ENCODE results near the gene OR5K4. TPM values are rescaled to one million over a fixed set of nuclear protein-coding genes. Genes with fewer than 3 reads are reported as not detected.

OR5K4 gene
- polyA plus RNA-seq, 1 experiment: not detected

DNA sequence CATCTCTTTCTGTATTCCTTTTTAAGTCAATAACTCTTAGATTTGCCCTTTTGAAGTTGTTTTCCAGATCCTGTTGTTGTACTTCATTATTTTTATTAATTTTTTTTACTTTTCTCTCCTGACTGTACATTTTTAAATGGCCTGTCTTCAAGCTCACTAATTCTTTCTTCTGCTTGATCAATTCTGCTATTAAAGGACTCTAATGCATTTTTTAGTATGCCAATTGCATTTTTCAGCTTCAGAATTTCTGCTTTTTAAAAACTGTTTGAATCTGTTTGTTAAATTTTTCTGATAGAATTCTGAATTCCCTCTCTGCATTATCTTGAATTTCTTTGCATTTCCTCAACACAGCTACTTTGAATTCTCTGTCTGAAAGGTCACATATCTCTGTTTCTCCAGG, 5.6 kb downstream of the OR5K4 start:
- ChIA-PET POLR2A (no interaction called here), CTCF (no interaction called here)
- Histone ChIP-seq H3K4me3 (ENCODE audit: low read depth, low read length) (no peak overlapping the region), H3K36me3 (ENCODE audit: control insufficient read depth, insufficient read depth, low read length) (no peaks in the 10 kb centered on the region), H3K27me3 (ENCODE audit: control insufficient read depth, insufficient read depth, low read length) (no peaks in the 10 kb centered on the region)
- DNase-seq (ENCODE audit: low read depth): no peak
- TF ChIP-seq, protein P1, sequence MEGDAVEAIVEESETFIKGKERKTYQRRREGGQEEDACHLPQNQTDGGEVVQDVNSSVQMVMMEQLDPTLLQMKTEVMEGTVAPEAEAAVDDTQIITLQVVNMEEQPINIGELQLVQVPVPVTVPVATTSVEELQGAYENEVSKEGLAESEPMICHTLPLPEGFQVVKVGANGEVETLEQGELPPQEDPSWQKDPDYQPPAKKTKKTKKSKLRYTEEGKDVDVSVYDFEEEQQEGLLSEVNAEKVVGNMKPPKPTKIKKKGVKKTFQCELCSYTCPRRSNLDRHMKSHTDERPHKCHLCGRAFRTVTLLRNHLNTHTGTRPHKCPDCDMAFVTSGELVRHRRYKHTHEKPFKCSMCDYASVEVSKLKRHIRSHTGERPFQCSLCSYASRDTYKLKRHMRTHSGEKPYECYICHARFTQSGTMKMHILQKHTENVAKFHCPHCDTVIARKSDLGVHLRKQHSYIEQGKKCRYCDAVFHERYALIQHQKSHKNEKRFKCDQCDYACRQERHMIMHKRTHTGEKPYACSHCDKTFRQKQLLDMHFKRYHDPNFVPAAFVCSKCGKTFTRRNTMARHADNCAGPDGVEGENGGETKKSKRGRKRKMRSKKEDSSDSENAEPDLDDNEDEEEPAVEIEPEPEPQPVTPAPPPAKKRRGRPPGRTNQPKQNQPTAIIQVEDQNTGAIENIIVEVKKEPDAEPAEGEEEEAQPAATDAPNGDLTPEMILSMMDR (IDR thresholded peaks at IDR 0.05; ENCODE audit: insufficient read depth, low read depth, low read length): no peak

DNA sequence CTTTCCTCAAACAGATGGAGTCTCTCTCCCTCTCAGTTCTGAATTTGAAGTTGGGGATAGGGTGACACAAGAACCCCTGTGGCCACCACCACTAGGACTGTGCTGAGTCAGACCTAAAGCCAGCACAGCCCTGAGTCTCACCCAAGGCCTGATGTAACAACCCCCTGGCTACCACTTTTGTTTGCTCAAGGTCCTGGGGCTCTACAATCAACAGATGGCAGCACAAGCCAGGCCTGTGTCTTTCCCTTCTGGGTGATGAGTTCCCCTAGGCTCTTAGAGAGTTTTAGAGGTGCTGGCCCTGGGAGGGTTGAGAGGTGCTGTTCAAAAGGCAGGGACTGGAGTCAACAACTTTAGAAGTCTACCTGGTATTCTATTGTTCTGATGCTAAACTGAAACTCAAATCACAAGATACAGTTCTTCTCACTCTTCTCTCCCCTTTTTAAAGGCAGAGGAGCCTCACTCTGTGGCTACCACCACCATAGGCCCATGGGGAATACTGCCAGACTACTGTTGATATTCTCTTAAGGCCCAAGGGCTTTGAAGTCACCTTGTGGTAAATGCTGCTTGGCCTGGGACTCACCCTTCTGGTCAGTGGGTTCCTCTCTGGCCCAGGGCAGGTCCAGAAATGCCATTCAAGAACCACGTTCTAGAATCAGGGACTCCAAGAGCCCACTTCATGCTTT, 6.5 kb downstream of the OR5K4 start:
- TF ChIP-seq, protein P1 (IDR thresholded peaks at IDR 0.05; ENCODE audit: insufficient read depth, low read depth, low read length): no peak
- POLR2A ChIA-PET: no interaction called here

DNA sequence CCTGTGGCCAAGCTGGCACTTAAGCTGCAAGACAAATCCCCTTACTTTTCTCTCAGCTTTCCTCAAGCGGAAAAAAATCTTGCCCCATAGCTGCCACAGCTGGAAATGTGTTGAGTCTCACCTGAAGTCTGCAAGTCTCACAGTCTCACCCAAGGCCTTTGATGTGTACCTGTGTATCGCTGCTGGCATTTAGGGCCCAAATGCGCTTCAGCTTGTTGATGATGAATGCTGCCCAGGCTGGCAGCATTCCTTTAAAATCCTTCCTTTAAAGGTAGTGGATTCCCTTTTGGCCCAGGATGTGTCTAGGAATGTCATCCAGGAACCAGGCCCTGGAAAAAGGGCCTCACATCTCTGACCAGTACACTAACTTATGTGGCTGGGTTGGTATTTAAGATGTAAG, 7.0 kb downstream of the OR5K4 start:
- DNase-seq (ENCODE audit: low read depth): no peak
- ChIA-PET POLR2A (no interaction called here), CTCF (no interaction called here)
- no peaks in the 10 kb centered on the region for H3K27me3 ChIP-seq (ENCODE audit: control insufficient read depth, insufficient read depth, low read length)
- H3K4me3 ChIP-seq (ENCODE audit: low read depth, low read length): no peak overlapping the region
- TF ChIP-seq, protein P1 (IDR thresholded peaks at IDR 0.05; ENCODE audit: insufficient read depth, low read depth, low read length): no peak
- H3K36me3 ChIP-seq (ENCODE audit: control insufficient read depth, insufficient read depth, low read length): no peaks in the 10 kb centered on the region

More for the DNA sequence above, 6.5 kb downstream of the OR5K4 start:
- Histone ChIP-seq H3K4me3 (ENCODE audit: low read depth, low read length) (no peak overlapping the region), H3K36me3 (ENCODE audit: control insufficient read depth, insufficient read depth, low read length) (no peaks in the 10 kb centered on the region), H3K27me3 (ENCODE audit: control insufficient read depth, insufficient read depth, low read length) (no peaks in the 10 kb centered on the region)
- CTCF ChIA-PET: no interaction called here
- no peak for DNase-seq (ENCODE audit: low read depth)

DNA sequence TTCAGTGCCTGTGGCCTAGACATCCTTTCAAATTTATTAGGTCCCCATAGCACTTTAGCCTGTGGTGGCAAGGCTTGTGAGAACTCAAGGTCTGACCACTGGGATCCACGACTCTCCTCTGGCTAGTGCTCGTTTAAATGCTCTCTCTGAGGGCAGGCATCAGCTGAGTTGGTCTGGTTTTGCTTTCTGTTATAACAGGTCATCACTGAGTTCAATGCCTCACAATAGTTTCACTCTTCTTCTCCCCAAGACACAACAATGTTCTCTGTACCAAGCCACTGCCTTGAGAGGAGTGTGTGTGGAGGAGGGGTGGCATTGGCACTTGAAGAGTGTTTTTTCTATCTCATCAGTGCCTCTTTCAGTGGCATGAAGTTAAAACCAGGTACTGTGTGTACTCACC, 7.6 kb downstream of the OR5K4 start:
- Histone ChIP-seq H3K4me3 (ENCODE audit: low read depth, low read length) (no peak overlapping the region), H3K27me3 (ENCODE audit: control insufficient read depth, insufficient read depth, low read length) (no peaks in the 10 kb centered on the region), H3K36me3 (ENCODE audit: control insufficient read depth, insufficient read depth, low read length) (no peaks in the 10 kb centered on the region)
- TF ChIP-seq, protein P1 (IDR thresholded peaks at IDR 0.05; ENCODE audit: insufficient read depth, low read depth, low read length): no peak
- CTCF ChIA-PET: no interaction called here
- DNase-seq (ENCODE audit: low read depth): no peak
- POLR2A ChIA-PET: no interaction called here

DNA sequence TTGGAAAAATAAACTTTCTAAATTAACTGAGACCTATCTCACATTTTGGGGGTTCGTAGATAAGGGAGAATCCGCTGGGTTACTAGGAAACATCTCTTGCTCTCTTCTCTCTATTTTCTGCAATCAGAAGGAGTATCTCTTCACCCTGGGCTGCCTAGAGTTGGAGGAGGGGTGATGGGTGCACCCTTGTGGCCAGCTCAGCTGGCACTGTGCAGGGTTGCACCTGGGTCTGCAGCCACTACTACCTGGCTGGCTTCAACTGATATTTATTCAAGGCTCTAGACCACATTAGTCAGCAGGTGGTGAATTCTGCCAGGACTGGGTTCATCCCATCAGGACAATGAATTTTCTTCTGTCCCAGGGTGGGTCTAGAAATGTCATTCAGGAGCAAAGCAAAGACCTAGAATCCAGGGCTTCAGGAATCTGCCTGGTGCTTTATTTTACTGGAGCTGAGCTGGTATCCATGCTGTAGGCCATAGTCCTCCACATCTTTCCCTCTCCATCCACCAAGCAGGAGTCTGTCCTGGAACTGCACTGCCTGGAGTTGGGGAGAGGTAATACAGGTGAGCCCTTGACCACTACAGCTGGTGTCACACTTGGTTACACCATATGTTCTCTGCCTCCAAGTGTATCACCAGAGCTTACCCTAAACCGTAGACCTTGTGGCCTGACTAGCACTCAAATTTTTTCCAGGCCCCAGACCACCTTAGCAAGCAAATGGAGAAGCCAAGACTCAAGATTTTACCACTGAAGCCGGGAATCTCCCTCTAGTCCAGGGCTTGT, 14.0 kb downstream of the OR5K4 start:
- CTCF ChIA-PET: interaction anchor here (1.0 kb wide), 1 partner anchor 9 kb away, joined by 4 read pairs; no protein-coding TSS in a partner anchor
- TF ChIP-seq, protein P1 (IDR thresholded peaks at IDR 0.05; ENCODE audit: insufficient read depth, low read depth, low read length): no peak
- Histone ChIP-seq H3K27me3 (ENCODE audit: control insufficient read depth, insufficient read depth, low read length) (no peaks in the 10 kb centered on the region), H3K4me3 (ENCODE audit: low read depth, low read length) (no peak overlapping the region), H3K36me3 (ENCODE audit: control insufficient read depth, insufficient read depth, low read length) (no peaks in the 10 kb centered on the region)
- POLR2A ChIA-PET: no interaction called here
- no peak for DNase-seq (ENCODE audit: low read depth)
